H1 (cell line): ENCODE results near the gene DHX58. TPM values are rescaled to one million over a fixed set of nuclear protein-coding genes. Genes with fewer than 3 reads are reported as not detected.

Experiments used
- BCL11A ChIP-seq, 2 experiments: IDR thresholded peaks; one replicate each; pipeline ENCODE4 v1.6.1; 2011; ENCODE audit warnings: low read depth in 2 of 2, low read length in 2 of 2, mild to moderate bottlenecking in 2 of 2
- polyA plus RNA-seq, 7 experiments: library from polyadenylated mRNA; depleted of rRNA in 3 of 7; stranded (reverse) in 5 of 7; unstranded in 2 of 7; fragments of >200 nt in 5 of 7; fragments of 200-250 nt in 2 of 7; gene quantifications; 1 replicate in 5 of 7; 2 replicates in 1 of 7; 4 replicates in 1 of 7; pipeline versions ENCODE4 v1.2.1 to v1.2.3, GENCODE V29; 2011 to 2013; ENCODE audit warnings: missing spikeins in 2 of 7, mixed read lengths in 2 of 7
- total RNA-seq: library from RNA; stranded (reverse); fragmentation: NEBNext Ultra II Directional; extraction: Animal tissue kit (Norgen Biotek cat#: 25700); gene quantifications from 2 replicates; pipeline ENCODE4 v1.2.1, GENCODE V29; 2021

DHX58 gene
- total and polyA plus RNA-seq, 2 of the 8 experiments (the other 6 are each of a cell fraction or from before 2014, with no cell fraction given) = 5.6 to 9.9 TPM

DNA sequence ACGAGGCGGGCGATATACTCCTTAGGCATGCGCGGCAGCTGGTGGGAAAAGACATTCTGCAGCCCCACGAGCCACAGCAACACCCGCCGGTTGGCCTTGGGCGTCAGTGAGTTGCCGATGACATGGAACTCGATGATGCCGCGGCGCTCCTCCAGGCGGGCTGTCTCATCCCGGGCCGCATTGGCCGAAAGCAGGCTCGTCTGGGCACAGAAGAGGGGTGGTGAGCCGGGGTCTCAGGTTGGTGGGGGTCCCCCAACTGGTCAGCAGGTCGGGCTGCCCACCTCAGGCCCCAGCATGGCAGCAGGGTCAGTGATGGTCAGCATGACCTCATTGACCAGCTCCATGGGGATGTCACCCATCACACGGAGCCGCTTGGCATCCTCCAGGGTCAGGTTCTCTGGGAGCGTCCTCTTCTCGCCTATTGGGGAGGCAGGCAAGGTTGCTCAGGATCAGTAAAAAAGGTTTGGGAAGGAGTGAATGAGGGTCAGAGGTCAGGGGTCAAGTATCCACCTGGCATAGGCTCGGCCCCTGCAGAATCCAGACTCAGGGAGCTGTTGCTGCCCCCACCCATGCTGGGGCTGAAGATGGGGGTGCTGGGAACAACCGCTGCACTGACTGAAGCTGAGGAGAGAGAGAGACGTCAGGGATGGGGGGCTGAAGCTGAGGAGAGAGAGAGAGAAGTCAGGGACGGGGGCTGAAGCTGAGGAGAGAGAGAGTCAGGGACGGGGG, 5.0 kb upstream of the DHX58 start (continued):
- no peak for TF ChIP-seq BCL11A (IDR thresholded peaks at IDR 0.05; ENCODE audit: low read depth in 2 of 2, low read length in 2 of 2)
